HG03575 (cell line): ENCODE measurements around the gene THEMIS.

Experiments used
- ATAC-seq: cut with Tn5 transposase; IDR thresholded peaks from one replicate; pipeline ENCODE4 v1.9.1; 2021; ENCODE audit not compliant: unreplicated experiment, insufficient number of reproducible peaks, low FRiP score; ENCODE audit errors: extremely low read depth

Gene THEMIS

DNA sequence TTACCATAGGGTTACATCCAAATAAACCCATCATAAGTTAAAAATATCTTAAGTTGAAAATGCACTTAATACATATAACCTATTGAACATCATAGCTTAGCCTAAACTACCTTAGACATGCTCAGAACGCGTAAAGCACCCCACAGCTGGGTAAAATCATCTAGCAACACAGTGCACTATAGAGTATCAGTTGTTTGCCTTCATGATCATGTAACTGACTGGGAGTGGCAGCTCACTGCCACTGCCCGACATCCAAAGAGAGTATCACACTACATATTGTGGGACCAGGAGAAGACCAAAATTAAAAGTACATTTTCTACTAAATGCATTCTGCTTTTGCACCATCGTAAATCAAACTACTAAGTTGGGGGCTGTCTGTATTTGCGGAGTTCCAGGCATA is 31.7 kb downstream of the THEMIS start:
- ATAC-seq: no peak

DNA sequence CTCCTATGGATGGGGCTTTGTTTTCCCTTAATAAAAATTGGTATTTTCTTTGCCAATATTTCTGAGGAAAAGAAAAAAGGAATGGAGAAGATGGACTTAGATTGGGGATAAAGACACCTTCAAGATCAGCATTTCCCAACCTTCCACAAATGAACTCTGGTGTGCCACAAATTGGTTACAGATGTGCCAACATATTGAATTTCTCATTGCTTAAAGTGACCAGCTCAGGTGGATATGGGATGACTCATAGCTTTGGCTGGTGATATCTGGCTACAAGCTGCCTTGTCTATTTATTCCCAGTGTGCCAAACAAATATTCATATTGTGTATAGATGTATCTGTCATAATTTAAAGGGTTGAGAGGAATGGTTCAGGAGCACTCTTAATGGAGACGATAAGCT is 32.5 kb downstream of the THEMIS start:
- no peak for ATAC-seq

DNA sequence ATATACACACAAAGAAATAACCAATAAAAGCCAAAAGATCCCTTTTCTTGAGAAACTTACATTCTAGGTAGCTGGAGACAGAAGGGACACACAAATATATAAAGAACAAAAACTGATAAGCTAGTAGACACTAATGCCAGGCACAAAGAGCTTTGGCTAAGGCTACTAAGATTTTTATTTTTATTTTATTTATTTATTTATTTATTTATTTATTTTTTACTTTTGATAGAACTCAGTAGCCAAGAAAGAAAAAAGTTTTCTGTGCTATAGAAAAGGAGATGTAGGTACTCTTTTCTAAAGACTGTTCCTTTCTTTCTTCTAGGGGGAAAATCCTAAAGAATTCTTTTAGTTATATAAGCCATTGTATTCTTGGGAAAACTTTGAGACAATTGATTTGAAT is 34.1 kb downstream of the THEMIS start:
- ATAC-seq: no peak

DNA sequence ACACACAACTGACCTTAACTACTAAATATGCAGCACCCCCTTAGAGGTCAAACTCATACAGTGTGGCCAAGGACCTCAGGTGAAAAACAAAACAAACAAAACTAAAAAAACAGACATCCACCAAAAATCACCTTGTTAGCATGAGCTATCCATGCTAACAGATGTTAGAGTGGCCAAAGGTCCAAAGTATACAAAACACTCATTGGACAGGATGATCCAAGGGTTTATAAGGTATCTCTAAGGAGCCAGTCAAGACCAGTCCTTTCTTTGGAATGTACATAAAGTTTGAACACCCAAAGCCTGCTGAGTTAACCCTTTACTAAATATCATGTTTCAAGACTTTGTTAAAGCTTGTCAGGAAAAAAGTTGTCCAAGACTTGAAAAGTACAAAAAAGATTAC is 35.8 kb downstream of the THEMIS start:
- no peak for ATAC-seq

DNA sequence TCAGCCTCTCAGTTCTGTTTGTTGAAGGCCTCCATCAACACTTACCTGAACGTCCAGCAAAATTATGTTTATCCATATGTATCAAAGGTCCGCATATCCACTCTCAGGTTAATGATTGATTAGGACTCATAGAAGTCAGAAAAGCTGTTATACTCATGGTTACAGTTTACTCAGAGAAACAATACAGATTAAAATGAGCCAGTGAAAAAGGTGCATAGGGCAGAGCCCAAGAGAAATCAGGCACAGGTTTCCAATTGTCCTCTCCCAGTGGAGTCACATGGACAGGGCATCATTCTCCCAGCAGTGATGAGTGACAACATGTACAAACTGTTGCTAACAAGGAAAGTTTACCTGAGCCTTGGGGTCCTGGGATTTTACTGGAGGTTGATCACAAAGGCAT is 36.2 kb downstream of the THEMIS start:
- ATAC-seq: no peak

DNA sequence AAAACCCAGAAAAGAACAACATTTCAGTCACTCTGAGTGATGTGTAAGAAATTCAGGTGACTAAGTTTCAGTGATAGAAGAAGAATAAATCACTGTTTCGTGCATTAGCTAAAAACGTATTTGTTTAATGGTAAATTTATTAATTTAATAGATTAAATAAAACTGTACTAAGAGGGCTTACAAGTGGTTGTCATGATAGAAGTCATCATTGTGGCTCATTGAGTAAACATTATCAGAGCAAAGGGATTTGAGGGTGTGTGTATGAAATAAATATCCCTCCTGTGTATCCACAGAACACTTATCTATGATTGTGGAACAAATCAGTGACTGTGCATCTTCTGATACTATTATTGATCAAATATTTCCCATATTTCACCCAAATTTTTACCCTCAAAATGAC is 40.1 kb downstream of the THEMIS start:
- no peak for ATAC-seq

DNA sequence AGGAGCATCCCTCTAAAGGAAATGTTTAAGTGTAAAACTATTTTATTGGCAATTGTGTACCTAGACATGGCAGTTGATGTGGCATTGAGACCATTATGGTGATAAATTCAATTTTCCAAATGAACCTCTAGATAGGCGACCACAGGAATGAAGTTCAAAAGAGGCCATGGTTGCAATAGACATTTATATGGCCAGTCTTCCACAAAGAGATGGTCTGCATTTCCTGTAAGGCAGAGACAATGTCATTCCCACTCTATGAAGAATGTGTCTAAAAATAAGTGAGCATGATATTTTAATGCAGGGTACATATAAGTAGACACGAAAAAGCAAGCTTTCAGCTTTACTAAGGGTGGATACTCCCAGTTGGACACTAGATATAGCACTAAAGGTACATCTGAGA is 40.9 kb downstream of the THEMIS start:
- no peak for ATAC-seq

DNA sequence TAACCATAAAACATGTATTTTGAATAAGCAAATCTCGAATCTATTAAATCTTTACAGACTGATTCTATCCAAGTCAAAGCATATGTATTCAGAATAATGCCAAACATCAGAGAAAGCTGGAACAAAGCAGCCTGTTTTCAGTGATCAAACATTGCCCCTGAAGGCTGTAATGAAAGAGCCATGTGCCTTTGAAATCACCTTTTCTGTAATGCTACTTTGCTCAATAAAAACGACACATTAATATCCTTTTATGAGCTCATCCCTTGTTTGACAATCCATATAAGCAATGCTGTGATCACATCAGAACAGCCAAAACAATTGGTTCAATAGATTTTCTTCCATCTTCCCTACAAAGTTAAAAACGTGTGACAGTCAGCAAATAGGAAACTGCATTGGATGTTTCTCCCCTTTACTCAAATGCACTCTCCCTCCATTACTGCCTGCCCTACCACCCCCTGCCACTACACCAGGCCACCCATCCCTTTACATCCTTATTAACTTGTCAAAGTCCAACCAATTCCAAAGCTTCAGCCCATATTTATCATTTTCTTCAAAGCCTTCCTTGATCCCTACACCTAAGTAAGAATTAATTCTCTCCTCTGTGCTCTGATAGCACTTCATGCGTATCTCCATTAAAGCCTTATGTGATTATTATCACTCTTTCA is 42.0 kb downstream of the THEMIS start:
- ATAC-seq: no peak

DNA sequence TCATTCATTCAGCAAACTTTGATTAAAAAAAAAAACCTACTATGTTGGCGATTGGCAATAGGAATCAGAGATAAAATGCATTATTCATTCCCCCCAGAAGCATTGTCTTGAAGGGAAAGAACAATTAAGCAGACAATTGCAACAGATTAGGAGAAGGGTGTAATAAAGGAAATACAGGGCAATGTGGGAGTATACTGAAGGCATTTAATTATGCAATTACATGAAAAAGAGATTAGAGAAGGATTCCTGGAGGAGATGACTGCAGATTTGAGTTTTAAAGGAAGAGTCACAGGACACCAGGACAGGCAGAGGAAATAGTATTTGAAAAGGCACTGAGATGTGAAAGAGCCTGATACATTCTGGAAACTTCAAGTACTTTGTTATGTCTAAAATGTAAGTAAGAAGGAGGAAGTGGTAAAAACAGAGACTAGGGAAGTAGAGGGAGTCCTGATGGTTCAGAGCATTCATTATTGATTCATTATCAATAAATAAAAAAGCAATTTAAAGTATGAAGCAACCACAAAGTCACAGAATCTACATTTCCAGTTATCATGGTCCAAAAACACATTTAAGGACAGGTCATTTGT is 43.7 kb downstream of the THEMIS start:
- no peak for ATAC-seq

DNA sequence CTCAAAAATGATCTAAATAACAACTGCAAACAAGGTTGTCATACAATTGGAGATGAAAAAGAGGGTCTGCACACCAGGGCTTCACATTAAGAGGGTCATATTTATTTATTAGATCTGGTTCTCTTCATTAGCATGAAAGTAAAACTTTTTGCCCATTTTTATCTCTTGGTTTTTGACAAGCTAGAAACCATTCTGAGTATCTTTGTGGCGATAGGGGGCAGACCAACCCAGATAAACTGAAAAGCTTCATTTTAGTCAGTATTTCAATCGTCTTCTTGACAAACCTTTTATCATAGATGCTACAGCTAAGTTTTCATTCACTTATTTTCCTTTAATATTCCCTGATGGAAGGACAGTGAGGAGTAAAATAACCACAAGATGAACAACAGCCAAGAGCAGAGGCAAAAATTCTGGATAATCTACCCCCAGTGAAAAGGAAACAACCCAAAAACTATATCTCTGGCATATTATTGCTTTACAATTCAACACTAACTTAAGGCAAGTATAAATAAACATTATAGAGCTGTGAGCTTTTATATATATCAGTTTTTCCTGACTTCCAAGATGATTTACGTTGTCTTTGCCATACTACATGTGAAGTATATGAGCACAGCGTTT is 45.2 kb downstream of the THEMIS start:
- no peak for ATAC-seq

DNA sequence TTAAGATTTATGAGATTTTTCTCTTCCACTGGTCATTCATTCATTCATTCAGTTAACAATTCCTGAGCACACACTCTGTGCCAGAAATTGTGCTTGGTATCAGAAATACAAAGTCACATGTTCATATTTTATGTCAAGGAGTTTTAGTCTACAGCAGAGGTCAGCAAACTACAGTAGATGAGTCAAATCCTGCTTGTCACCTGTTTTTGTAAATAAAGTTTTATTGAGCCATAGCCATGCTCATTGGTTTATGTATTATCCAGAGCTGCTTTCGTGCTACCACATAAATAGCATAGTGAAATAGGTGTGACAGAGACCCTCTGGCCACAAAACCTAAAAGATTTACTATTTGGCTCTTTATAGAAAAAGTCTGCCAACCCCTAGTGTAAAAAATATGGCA is 46.8 kb downstream of the THEMIS start:
- ATAC-seq: no peak

DNA sequence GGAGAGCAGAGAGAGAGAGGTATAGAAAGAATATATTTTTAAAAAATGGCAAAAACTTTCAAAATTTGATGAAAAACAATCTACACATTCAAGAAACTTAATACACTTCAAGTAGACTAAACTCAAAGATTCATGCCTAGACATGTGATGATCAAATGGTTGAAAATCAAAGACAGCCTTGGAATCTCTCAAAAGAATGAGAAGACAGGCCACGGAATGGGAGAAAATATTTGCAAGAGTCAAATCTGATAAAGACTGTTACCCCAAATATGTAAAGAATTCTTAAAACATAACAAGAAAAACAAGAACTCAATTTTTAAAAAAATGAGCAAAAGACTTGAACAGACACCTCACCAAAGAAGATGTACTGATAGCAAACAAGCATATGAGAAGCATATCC is 49.7 kb downstream of the THEMIS start:
- no peak for ATAC-seq

DNA sequence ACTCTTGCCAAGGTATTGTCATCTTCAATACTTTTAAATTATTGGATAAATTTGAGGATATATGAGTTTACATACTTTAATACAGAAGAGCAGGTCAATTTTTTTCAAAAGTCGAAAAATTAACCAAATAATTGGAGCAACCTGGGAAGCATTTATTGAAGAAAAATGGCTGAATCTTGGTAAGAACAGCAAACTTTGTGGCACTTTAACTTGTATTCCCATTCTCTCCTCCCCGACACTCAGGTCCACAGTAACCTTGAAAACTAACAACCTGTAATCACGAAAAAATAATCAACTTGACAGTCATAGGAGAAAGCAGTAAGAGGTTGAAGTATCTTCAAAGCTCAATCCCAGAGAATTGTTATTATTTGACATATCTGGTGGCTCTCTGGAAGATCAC is 55.6 kb downstream of the THEMIS start:
- no peak for ATAC-seq

DNA sequence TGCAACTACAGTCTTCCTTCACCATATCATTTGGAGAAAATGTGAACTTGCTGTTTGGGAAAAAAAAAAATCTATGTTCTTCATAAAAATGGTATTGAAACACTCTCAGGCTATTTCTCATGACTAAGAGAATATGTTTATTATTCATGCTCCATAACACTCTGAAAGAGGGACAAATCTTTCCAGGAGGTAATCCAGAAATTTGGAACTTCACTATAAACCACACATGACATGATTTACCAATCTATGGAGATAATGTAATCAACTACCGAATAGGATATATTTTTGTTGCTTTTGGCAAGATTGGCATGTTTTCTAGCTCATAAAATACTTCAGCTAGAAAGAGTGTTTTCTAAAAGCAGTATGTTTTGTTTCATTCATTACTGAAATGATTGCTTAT is 56.3 kb downstream of the THEMIS start:
- no peak for ATAC-seq

DNA sequence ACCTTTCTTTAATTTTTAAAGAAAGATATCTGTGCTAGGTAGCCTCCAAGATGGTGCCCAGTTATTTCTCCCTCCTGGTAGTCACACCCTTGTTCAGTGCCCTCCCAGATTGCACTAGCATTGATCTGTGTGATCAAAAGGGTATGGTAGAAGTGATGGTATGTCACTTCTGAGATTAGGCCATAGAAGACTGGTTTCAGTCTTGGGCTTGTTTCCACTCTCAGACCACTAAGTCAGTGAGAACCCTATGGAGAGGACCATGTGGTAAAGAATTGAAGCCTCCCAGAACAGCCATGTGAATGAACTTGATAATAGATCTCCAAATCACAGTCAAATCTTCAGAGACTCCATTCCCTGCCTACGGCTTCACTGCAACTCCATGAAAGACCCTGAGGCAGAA is 57.3 kb downstream of the THEMIS start:
- ATAC-seq: no peak

DNA sequence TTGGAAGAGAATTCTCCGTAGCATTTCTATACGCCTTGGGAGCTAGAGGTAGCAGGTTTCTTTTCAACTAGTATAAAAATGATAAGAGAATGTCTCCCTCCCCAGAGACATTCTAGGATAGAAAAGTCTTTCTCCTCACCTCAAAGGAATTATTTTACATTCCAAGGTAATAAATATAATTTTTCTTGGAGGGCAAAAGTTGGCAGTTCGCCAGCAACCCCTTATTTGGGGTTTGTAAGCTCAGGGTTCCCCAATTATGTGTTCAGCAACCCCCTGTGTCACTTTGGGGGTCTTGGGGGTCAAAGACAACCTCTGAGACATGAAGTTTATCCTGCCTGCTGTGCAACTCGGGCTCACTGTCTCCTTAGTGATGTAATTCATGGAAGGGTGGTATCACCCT is 58.3 kb downstream of the THEMIS start:
- ATAC-seq: no peak

DNA sequence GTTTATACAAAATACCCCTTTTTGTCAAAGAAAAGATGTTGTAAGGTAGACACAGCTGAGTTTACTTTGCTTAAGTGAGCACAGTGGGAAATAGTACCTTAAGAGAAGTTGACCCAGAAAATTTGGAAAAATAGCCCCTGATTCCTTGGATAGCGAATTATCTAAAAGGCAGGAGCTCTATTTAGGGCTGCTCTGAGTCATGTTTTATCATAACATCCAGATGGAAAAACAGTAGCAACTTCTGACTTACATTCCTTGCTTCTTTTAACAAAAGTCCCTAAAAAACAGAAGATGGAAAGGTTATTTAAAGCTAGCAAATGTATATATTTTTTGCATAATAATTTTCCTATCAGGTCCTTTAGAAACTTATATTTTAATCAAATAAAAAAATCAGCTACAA is 59.0 kb downstream of the THEMIS start:
- ATAC-seq: no peak

DNA sequence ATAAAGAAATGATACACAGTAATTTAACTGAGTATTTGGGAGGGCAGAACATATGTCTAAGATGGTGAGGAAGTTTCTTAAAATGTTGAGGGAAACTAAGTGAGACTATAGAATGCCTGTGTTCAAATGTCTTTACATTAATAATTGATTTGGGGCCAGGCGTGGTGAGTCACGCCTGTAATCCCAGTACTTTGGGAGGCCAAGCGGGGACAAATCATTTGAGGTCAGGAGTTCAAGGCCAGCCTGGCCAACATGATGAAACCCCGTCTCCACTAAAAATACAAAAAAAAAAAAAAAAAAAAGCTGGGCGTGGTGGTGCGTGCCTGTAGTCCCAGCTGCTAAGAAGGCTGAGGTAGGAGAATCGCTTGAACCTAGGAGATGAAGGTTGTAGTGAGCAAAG is 66.7 kb downstream of the THEMIS start:
- no peak for ATAC-seq

DNA sequence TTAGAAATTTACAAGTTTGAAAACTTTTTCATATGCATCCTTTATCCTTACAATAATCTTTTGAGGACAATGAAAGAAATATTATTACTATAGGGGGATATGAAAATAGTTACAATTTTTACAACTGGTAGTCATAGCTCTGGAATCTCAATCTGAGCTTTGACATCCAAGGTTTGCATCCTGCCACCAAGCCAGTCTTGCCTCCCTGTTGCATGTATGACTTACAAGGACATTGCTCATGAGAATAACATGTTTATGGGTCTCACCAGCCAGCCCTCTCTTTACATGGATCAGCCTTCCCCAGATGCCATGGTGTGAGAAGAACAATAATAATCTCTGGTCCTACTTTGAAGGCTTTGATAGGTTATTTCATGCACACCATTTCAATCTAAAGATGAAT is 67.5 kb downstream of the THEMIS start:
- ATAC-seq: no peak

DNA sequence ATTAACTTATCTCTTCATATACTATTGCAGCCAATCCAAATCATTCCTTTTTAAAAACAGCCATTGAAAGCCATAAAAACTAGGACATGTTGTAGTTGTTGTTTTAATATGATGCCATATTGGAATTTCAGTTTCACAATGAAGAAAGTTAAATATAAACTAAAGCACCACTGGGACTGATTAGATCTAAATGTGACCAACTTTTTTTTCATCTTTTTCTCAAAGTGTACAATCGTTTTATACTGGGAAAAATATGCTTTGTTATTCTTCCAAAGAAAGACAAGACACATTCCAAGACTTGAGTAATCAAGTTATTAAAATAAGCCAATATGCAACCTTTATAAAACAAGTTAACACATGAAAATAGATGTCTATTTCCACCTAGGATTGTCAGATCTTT is 68.5 kb downstream of the THEMIS start:
- no peak for ATAC-seq

DNA sequence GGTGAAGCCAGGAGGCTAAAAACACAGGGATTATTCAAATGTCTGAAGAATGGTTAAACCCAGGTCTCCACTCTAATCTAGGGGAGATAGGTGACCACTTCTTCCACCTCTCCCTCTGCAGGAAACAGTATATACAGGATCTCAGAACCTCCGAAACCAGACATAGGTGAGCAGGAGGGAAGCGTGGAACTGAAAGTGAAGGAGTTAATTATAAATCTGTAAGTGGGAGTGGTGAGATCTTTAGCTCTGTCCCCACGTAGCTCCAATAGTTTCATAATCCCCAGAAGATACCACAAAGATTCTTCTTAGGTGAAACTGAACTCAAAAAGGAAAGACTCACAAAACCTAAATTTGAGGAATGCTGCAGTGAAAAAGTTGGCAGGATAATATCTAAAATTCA is 76.8 kb downstream of the THEMIS start:
- ATAC-seq: no peak
